A673 (cell line): ENCODE measurements around the gene LNP1. TPM values are rescaled to one million over a fixed set of nuclear protein-coding genes. Genes with fewer than 3 reads are reported as not detected.

Experiments used
- BruUV-seq: library from RNA; stranded (reverse); fragments of 400-500 nt; replicated peaks from 2 replicates; lab custom pipeline; 2021; lab: Mats Ljungman, UMichigan
- CTCF ChIA-PET: fragments of 300-600 bp; sonication (Branson Sonifier 250); formaldehyde crosslinking; loops from one replicate; lab custom pipeline; 2022; ENCODE audit warnings: antibody characterized with exemption; lab: Charles Lee
- POLR2A ChIA-PET: fragments of 300-600 bp; sonication (Branson Sonifier 250); formaldehyde crosslinking; loops from one replicate; lab custom pipeline; 2022; ENCODE audit warnings: antibody characterized with exemption; ENCODE audit not compliant: low non-redundant PET; lab: Charles Lee
- DNase-seq: peaks from one replicate; pipeline ENCODE4 v3.0.0-alpha.2; 2015; ENCODE audit warnings: low spot score
- H3K27ac ChIP-seq: fragments of 200-600 bp; sonication (generic); 2 replicates; pipeline ENCODE4 v1.5.1; 2016; ENCODE audit warnings: mixed run types, low read depth, mild to moderate bottlenecking, mixed read lengths, antibody characterized with exemption, low read length; ENCODE audit not compliant: poor library complexity, severe bottlenecking
- H3K27me3 ChIP-seq: fragments of 200-600 bp; sonication (generic); replicated peaks from 2 replicates; pipeline ENCODE4 v1.6.1; 2017; ENCODE audit warnings: mixed run types, low read depth, mild to moderate bottlenecking, mixed read lengths, antibody characterized with exemption, low read length; ENCODE audit not compliant: insufficient read depth, poor library complexity
- H3K36me3 ChIP-seq: fragments of 200-600 bp; sonication (generic); 2 replicates; pipeline ENCODE4 v1.6.1; 2016; ENCODE audit warnings: mixed run types, mild to moderate bottlenecking, mixed read lengths, antibody characterized with exemption, low read length; ENCODE audit not compliant: insufficient read depth, poor library complexity, severe bottlenecking
- H3K4me1 ChIP-seq: fragments of 200-600 bp; sonication (generic); 2 replicates; pipeline ENCODE4 v1.6.1; 2017; ENCODE audit warnings: mixed run types, mild to moderate bottlenecking, mixed read lengths, antibody characterized with exemption, low read length; ENCODE audit not compliant: insufficient read depth, poor library complexity, severe bottlenecking
- H3K4me3 ChIP-seq: fragments of 200-600 bp; sonication (generic); 2 replicates; pipeline ENCODE4 v1.5.1; 2016; ENCODE audit warnings: low read depth, mixed run types, mild to moderate bottlenecking, mixed read lengths, low read length; ENCODE audit not compliant: poor library complexity, severe bottlenecking
- H3K9me3 ChIP-seq: fragments of 200-600 bp; sonication (generic); 2 replicates; pipeline ENCODE4 v1.6.1; 2016; ENCODE audit warnings: mixed run types, low read depth, mild to moderate bottlenecking, mixed read lengths, antibody characterized with exemption, low read length; ENCODE audit not compliant: poor library complexity, severe bottlenecking
- CTCF ChIP-seq: fragments of 300-800, 200-600 bp; sonication (generic); conservative IDR thresholded peaks from 2 replicates; pipeline ENCODE4 v1.5.1; 2017; ENCODE audit warnings: low read depth, mild to moderate bottlenecking, antibody characterized with exemption, low read length, moderate library complexity, mixed read lengths
- EZH2 ChIP-seq: fragments of 200-600 bp; sonication (generic); IDR thresholded peaks from 2 replicates; pipeline ENCODE4 v1.6.1; 2017; ENCODE audit warnings: borderline replicate concordance, low read depth, mild to moderate bottlenecking, mixed read lengths, antibody characterized with exemption, low read length; ENCODE audit not compliant: poor library complexity, severe bottlenecking
- intact Hi-C: fragments of 100-400 bp; cut with micrococcal nuclease; formaldehyde crosslinking; loops from one replicate; pipeline ENCODE4 v1.10.0; 2022; ENCODE audit not compliant: unreplicated experiment
- total RNA-seq: library from RNA; stranded (reverse); gene quantifications from 2 replicates; pipeline ENCODE4 v1.2.3, GENCODE V29; 2021

LNP1 gene
- total RNA-seq, 1 experiment from 2014 or later, result 4.3 TPM

- H3K36me3 ChIP-seq, result peaks cover 50% of the 10 kb centered on the region
- no TSS peak for BruUV-seq
Observed at GRCh38 chr3:100386437-100387074, 14.8 kb upstream of the LNP1 start.

GRCh38 chr3:100389025-100389424 lies 12.3 kb upstream of the LNP1 start:
- DNase-seq, result no peak
- no peak overlapping the region for H3K27ac ChIP-seq
- ChIA-PET POLR2A (no interaction called here), CTCF (no interaction called here)
- peaks cover 13% of the 10 kb centered on the region for H3K9me3 ChIP-seq
- no peak for TF ChIP-seq EZH2
- no peak for TF ChIP-seq CTCF
- intact Hi-C loops, result no loop called here
- no TSS peak for BruUV-seq
- H3K27me3 ChIP-seq, result no peaks in the 10 kb centered on the region
- H3K4me1 ChIP-seq, result no peaks in the 10 kb centered on the region
- H3K4me3 ChIP-seq, result no peak overlapping the region
- peaks cover 26% of the 10 kb centered on the region for H3K36me3 ChIP-seq

More at GRCh38 chr3:100386437-100387074, 14.8 kb upstream of the LNP1 start:
- ChIA-PET CTCF (no interaction called here), POLR2A (no interaction called here)
- TF ChIP-seq EZH2 (no peak), CTCF (no peak)
- H3K9me3 ChIP-seq, result peaks cover 13% of the 10 kb centered on the region
- no peaks in the 10 kb centered on the region for H3K4me1 ChIP-seq
- DNase-seq, result no peak
- H3K27ac ChIP-seq, result no peak overlapping the region
- intact Hi-C loops, result no loop called here
- no peaks in the 10 kb centered on the region for H3K27me3 ChIP-seq
- no peak overlapping the region for H3K4me3 ChIP-seq

GRCh38 chr3:100395679-100396431 lies 5.5 kb upstream of the LNP1 start:
- DNase-seq, result no peak
- intact Hi-C loops, result no loop called here
- no TSS peak for BruUV-seq
- H3K9me3 ChIP-seq, result no peaks in the 10 kb centered on the region
- no peak overlapping the region for H3K27ac ChIP-seq
- no peaks in the 10 kb centered on the region for H3K27me3 ChIP-seq
- no peak for TF ChIP-seq EZH2
- TF ChIP-seq CTCF, result no peak
- CTCF ChIA-PET, result no interaction called here
- peaks cover 10% of the 10 kb centered on the region for H3K4me1 ChIP-seq
- H3K36me3 ChIP-seq, result no peaks in the 10 kb centered on the region
- no peak overlapping the region for H3K4me3 ChIP-seq
- POLR2A ChIA-PET, result interaction anchor here (0.6 kb wide), 1 partner anchor 22 kb away, joined by 7 read pairs; no protein-coding TSS in a partner anchor
